Activated B cell treated with CpG ODN at 0.5 μM for 24 hours (primary cell): ENCODE data around the gene MRGPRG. TPM values are rescaled to one million over a fixed set of nuclear protein-coding genes. Genes with fewer than 3 reads are reported as not detected.

Experiments used
- ATAC-seq: fragments of 200-7000 bp; cut with Tn5 transposase; one replicate; pipeline ENCODE4 v1.10.0; 2021; ENCODE audit warnings: low read depth, mild to moderate bottlenecking, moderate library complexity
- CTCF ChIA-PET: fragments of 350-600 bp; sonication (Branson Sonifier 250); formaldehyde crosslinking; loops from one replicate; lab custom pipeline; 2021; ENCODE audit warnings: antibody characterized with exemption; lab: Charles Lee
- POLR2A ChIA-PET: fragments of 350-600 bp; sonication (Branson Sonifier 250); formaldehyde crosslinking; loops from one replicate; lab custom pipeline; 2021; ENCODE audit warnings: antibody characterized with exemption; lab: Charles Lee
- DNase-seq: peaks from one replicate; pipeline ENCODE4 v3.0.0; 2022
- H3K27ac Mint-ChIP-seq: one replicate; pipeline ENCODE4 v1.8.0; 2020; ENCODE audit warnings: mixed read lengths
- H3K27me3 Mint-ChIP-seq: one replicate; pipeline ENCODE4 v1.8.0; 2021; ENCODE audit warnings: mixed read lengths
- H3K36me3 Mint-ChIP-seq: one replicate; pipeline ENCODE4 v1.8.0; 2021; ENCODE audit warnings: low read depth, mixed read lengths
- H3K4me1 Mint-ChIP-seq: one replicate; pipeline ENCODE4 v1.8.0; 2021; ENCODE audit warnings: mixed read lengths
- H3K4me3 Mint-ChIP-seq: one replicate; pipeline ENCODE4 v1.8.0; 2020; ENCODE audit warnings: mild to moderate bottlenecking, mixed read lengths
- H3K9me3 Mint-ChIP-seq: one replicate; pipeline ENCODE4 v1.8.0; 2020; ENCODE audit warnings: mixed read lengths
- intact Hi-C: fragments of 100-400 bp; cut with micrococcal nuclease; formaldehyde crosslinking; loops from one replicate; pipeline ENCODE4 v1.15.1; 2024
- total RNA-seq: library from RNA; stranded (reverse); gene quantifications from 2 replicates; pipeline ENCODE4 v1.2.3, GENCODE V29; 2022
- TF ChIP-seq, protein P1 (sequence below): fragments of 200-600 bp; IDR thresholded peaks from one replicate; pipeline ENCODE4 v1.8.0; 2022; ENCODE audit warnings: antibody characterized with exemption, mild to moderate bottlenecking

The MRGPRG gene
- total RNA-seq, 1 donor from 2014 or later: not detected

DNA sequence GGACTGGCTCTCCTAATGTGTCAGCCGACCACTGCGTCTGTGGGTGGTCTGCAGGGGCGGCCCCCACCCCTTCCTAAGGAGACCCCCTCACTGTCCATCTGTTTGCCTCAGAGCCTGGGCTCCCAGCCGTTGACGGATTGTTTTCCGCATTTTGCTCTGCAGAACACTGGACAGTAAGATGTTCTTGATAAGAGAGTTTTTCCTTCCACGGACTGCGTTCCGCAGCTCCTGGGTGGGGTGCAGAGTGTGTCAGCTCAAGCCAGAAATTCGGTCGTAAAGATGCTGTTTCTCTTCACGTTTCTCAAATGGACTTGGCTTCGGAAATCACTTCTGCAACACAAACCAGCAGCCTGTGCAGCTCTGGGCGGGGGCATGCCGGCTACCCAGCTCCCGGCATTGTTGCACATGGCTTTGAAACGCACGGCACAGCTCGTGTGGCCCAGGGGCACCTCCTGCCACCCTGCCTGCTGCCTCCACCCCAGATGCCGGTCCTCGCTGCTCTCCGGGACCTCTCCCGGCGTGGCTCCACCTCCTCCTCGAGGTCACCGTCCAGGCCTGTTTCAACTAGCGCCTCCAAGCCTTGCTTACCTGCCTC is 2.9 kb upstream of the MRGPRG start:
- intact Hi-C loops: no loop called here
- POLR2A ChIA-PET: no interaction called here
- peaks cover 20% of the 10 kb centered on the region for H3K27me3 Mint-ChIP-seq
- H3K36me3 Mint-ChIP-seq: no peaks in the 10 kb centered on the region
- H3K4me3 Mint-ChIP-seq: no peak overlapping the region
- CTCF ChIA-PET: no interaction called here
- no peaks in the 10 kb centered on the region for H3K4me1 Mint-ChIP-seq
- DNase-seq (no peak), ATAC-seq (no peak)
- no peaks in the 10 kb centered on the region for H3K9me3 Mint-ChIP-seq
- TF ChIP-seq, protein P1, sequence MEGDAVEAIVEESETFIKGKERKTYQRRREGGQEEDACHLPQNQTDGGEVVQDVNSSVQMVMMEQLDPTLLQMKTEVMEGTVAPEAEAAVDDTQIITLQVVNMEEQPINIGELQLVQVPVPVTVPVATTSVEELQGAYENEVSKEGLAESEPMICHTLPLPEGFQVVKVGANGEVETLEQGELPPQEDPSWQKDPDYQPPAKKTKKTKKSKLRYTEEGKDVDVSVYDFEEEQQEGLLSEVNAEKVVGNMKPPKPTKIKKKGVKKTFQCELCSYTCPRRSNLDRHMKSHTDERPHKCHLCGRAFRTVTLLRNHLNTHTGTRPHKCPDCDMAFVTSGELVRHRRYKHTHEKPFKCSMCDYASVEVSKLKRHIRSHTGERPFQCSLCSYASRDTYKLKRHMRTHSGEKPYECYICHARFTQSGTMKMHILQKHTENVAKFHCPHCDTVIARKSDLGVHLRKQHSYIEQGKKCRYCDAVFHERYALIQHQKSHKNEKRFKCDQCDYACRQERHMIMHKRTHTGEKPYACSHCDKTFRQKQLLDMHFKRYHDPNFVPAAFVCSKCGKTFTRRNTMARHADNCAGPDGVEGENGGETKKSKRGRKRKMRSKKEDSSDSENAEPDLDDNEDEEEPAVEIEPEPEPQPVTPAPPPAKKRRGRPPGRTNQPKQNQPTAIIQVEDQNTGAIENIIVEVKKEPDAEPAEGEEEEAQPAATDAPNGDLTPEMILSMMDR: no peak
- no peak overlapping the region for H3K27ac Mint-ChIP-seq

GRCh38 chr11:3220521-3221407 is 2.2 kb upstream of the MRGPRG start:
- intact Hi-C loops: no loop called here
- ChIA-PET POLR2A (no interaction called here), CTCF (no interaction called here)
- H3K27ac Mint-ChIP-seq: no peak overlapping the region
- TF ChIP-seq, protein P1: no peak
- H3K9me3 Mint-ChIP-seq: no peaks in the 10 kb centered on the region
- DNase-seq: no peak
- peaks cover 23% of the 10 kb centered on the region for H3K27me3 Mint-ChIP-seq
- H3K36me3 Mint-ChIP-seq: no peaks in the 10 kb centered on the region
- no peak for ATAC-seq
- no peaks in the 10 kb centered on the region for H3K4me1 Mint-ChIP-seq
- no peak overlapping the region for H3K4me3 Mint-ChIP-seq

DNA sequence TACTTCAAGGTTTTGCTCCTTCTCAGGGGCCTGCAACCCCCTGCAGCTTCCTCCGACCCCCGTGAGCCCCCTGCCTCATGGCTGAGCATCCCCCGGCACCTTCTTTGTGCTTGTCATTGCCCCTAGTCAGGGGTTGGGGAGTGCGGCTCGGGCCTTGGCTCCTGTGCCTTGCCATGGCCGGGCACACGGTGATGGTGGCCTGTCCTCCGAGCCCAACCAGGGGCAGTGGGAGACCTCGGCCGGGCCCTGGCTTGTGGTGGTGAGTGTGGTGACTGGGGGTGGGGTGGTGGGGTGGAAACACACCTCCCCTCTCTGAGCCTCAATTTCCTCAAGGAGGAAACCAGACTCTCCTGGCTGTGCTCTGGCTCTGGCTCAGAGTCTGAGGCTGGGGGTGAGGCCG is 1.5 kb upstream of the MRGPRG start:
- H3K4me1 Mint-ChIP-seq: no peaks in the 10 kb centered on the region
- intact Hi-C loops: no loop called here

GRCh38 chr11:3219281-3219892 is 774 bp upstream of the MRGPRG start:
- H3K4me3 Mint-ChIP-seq: no peak overlapping the region
- no peaks in the 10 kb centered on the region for H3K4me1 Mint-ChIP-seq
- intact Hi-C loops: no loop called here
- no peaks in the 10 kb centered on the region for H3K36me3 Mint-ChIP-seq
- DNase-seq: no peak
- POLR2A ChIA-PET: no interaction called here
- H3K27me3 Mint-ChIP-seq: peaks cover 25% of the 10 kb centered on the region
- CTCF ChIA-PET: no interaction called here
- TF ChIP-seq, protein P1: no peak
- no peak overlapping the region for H3K27ac Mint-ChIP-seq
- no peaks in the 10 kb centered on the region for H3K9me3 Mint-ChIP-seq
- no peak for ATAC-seq

More for the DNA sequence above, 1.5 kb upstream of the MRGPRG start:
- no peak for DNase-seq
- TF ChIP-seq, protein P1: no peak
- CTCF ChIA-PET: no interaction called here
- Mint-ChIP-seq H3K36me3 (no peaks in the 10 kb centered on the region), H3K9me3 (no peaks in the 10 kb centered on the region), H3K4me3 (no peak overlapping the region), H3K27ac (no peak overlapping the region), H3K27me3 (peaks cover 23% of the 10 kb centered on the region)
- no peak for ATAC-seq
- POLR2A ChIA-PET: no interaction called here
